ENCODE results near the gene PRSS53.

DNA sequence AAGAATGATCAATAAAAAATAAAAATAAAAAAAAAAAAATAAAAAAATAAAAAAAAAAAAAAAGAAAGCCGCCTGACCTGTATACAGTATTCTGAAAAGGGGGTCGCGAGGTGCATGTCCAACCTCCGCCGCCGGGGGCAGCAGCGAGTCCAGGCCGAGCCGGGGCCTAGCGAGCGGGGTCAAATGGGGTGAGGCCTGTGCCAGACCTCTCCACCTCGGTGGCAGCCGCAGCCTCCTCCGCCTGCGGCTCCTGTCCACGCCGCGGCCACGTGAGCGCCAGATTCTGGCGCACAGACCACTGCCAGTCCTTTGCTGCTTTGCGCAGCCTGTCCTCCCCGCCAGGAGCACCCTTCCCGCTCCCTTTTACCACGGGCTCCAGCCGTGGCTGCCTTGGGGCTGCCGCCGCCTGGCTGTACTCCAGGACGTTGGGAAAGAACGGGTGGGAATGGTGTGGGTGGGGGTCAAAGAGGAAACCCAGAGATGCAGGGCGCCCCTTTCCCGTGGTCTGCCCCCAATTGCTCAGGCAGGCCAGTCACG, 17.0 kb upstream of the PRSS53 start:
- TF ChIP-seq CTCF (IDR thresholded peaks at IDR 0.05; ENCODE audit: low read depth, low read length, missing input control) (peak; percentile 82), MAX (IDR thresholded peaks at IDR 0.05) (no peak), SP1 (IDR thresholded peaks at IDR 0.05) (peak; percentile 87), RXRA (IDR thresholded peaks at IDR 0.05) (peak; percentile 88 to 93), TAF1 (conservative IDR thresholded peaks at IDR 0.05) (no peak), GABPA (IDR thresholded peaks at IDR 0.05 in 1 of 2, conservative IDR thresholded peaks at IDR 0.05 in 1 of 2) (peak in 1 of 2 donors; percentile 52), RAD21 (IDR thresholded peaks at IDR 0.05) (peak; percentile 69 to 77), JUND (IDR thresholded peaks at IDR 0.05) (no peak)
- TF ChIP-seq, protein P1, sequence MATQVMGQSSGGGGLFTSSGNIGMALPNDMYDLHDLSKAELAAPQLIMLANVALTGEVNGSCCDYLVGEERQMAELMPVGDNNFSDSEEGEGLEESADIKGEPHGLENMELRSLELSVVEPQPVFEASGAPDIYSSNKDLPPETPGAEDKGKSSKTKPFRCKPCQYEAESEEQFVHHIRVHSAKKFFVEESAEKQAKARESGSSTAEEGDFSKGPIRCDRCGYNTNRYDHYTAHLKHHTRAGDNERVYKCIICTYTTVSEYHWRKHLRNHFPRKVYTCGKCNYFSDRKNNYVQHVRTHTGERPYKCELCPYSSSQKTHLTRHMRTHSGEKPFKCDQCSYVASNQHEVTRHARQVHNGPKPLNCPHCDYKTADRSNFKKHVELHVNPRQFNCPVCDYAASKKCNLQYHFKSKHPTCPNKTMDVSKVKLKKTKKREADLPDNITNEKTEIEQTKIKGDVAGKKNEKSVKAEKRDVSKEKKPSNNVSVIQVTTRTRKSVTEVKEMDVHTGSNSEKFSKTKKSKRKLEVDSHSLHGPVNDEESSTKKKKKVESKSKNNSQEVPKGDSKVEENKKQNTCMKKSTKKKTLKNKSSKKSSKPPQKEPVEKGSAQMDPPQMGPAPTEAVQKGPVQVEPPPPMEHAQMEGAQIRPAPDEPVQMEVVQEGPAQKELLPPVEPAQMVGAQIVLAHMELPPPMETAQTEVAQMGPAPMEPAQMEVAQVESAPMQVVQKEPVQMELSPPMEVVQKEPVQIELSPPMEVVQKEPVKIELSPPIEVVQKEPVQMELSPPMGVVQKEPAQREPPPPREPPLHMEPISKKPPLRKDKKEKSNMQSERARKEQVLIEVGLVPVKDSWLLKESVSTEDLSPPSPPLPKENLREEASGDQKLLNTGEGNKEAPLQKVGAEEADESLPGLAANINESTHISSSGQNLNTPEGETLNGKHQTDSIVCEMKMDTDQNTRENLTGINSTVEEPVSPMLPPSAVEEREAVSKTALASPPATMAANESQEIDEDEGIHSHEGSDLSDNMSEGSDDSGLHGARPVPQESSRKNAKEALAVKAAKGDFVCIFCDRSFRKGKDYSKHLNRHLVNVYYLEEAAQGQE (IDR thresholded peaks at IDR 0.05): peak; percentile 36

All from liver (tissue), 3 donors.